H9 (cell line): Measurements from ENCODE around the gene EPSTI1. TPM values are rescaled to one million over a fixed set of nuclear protein-coding genes. Genes with fewer than 3 reads are reported as not detected.

Experiments used
- DNase-seq: peaks from one replicate; pipeline ENCODE4 v3.0.0-alpha.2; 2017
- H2AFZ ChIP-seq: one replicate; pipeline ENCODE4 v1.6.1; 2013; ENCODE audit warnings: mild to moderate bottlenecking, low read length, control low read depth, moderate library complexity
- H2AK5ac ChIP-seq: 2 replicates; pipeline ENCODE4 v1.6.1; 2013; ENCODE audit warnings: low read length, control low read depth, mixed read lengths; ENCODE audit not compliant: insufficient read length
- H2BK120ac ChIP-seq: one replicate; pipeline ENCODE4 v1.6.1; 2013; ENCODE audit warnings: low read depth, mild to moderate bottlenecking, low read length, control low read depth, inconsistent platforms; ENCODE audit not compliant: poor library complexity, severe bottlenecking
- H2BK12ac ChIP-seq: 2 replicates; pipeline ENCODE4 v1.6.1; 2013; ENCODE audit warnings: low read length, control low read depth, mixed read lengths, low read depth; ENCODE audit not compliant: insufficient read length
- H2BK15ac ChIP-seq: 2 replicates; pipeline ENCODE4 v1.6.1; 2013; ENCODE audit warnings: low read depth, low read length, control low read depth
- H2BK20ac ChIP-seq: one replicate; pipeline ENCODE4 v1.6.1; 2013; ENCODE audit warnings: low read depth, mild to moderate bottlenecking, low read length, control low read depth, inconsistent platforms; ENCODE audit not compliant: poor library complexity, severe bottlenecking
- H2BK5ac ChIP-seq: 2 replicates; pipeline ENCODE4 v1.6.1; 2013; ENCODE audit warnings: low read length, control low read depth, mixed read lengths; ENCODE audit not compliant: insufficient read length
- H3K14ac ChIP-seq: 2 replicates; pipeline ENCODE4 v1.6.1; 2013; ENCODE audit warnings: low read length, control low read depth; ENCODE audit not compliant: insufficient read depth
- H3K18ac ChIP-seq: 2 replicates; pipeline ENCODE4 v1.6.1; 2013; ENCODE audit warnings: low read depth, mild to moderate bottlenecking, mixed read lengths, low read length, control low read depth; ENCODE audit not compliant: insufficient read length
- H3K23ac ChIP-seq: 2 replicates; pipeline ENCODE4 v1.6.1; 2013; ENCODE audit warnings: low read length, control low read depth, mixed read lengths, low read depth; ENCODE audit not compliant: insufficient read length
- H3K23me2 ChIP-seq: 2 replicates; pipeline ENCODE4 v1.6.1; 2013; ENCODE audit warnings: low read depth, mild to moderate bottlenecking, mixed read lengths, low read length, control low read depth; ENCODE audit not compliant: insufficient read length, poor library complexity, severe bottlenecking
- H3K27ac ChIP-seq: 2 replicates; pipeline ENCODE4 v1.5.1; 2013; ENCODE audit warnings: low read length, control low read depth, mixed read lengths, low read depth; ENCODE audit not compliant: insufficient read length
- H3K27me3 ChIP-seq: 2 replicates; pipeline ENCODE4 v1.6.1; 2013; ENCODE audit warnings: low read length, control low read depth, inconsistent platforms; ENCODE audit not compliant: insufficient read depth
- H3K4ac ChIP-seq: 2 replicates; pipeline ENCODE4 v1.6.1; 2013; ENCODE audit warnings: low read depth, mild to moderate bottlenecking, control low read depth, inconsistent platforms, low read length, moderate library complexity
- H3K4me1 ChIP-seq: 2 replicates; pipeline ENCODE4 v1.6.1; 2013; ENCODE audit warnings: low read length, control low read depth, inconsistent platforms; ENCODE audit not compliant: insufficient read depth
- H3K4me2 ChIP-seq: 2 replicates; pipeline ENCODE4 v1.6.1; 2013; ENCODE audit warnings: low read length, control low read depth, mixed read lengths; ENCODE audit not compliant: insufficient read length, insufficient read depth
- H3K56ac ChIP-seq: 2 replicates; pipeline ENCODE4 v1.6.1; 2013; ENCODE audit warnings: low read depth, mild to moderate bottlenecking, mixed read lengths, low read length, control low read depth; ENCODE audit not compliant: insufficient read length
- H3K79me1 ChIP-seq: 2 replicates; pipeline ENCODE4 v1.6.1; 2013; ENCODE audit warnings: low read depth, mild to moderate bottlenecking, moderate library complexity, low read length, control low read depth, inconsistent platforms; ENCODE audit not compliant: insufficient read depth, poor library complexity, severe bottlenecking
- H3K79me2 ChIP-seq: 2 replicates; pipeline ENCODE4 v1.6.1; 2013; ENCODE audit warnings: low read length, control low read depth, inconsistent platforms; ENCODE audit not compliant: insufficient read depth
- H3K9ac ChIP-seq: 2 replicates; pipeline ENCODE4 v1.6.1; 2013; ENCODE audit warnings: low read length, control low read depth, mixed read lengths; ENCODE audit not compliant: insufficient read length; ENCODE audit errors: extremely low read depth
- H3K9me3 ChIP-seq: one replicate; pipeline ENCODE4 v1.6.1; 2013; ENCODE audit warnings: low read depth, low read length, inconsistent platforms; ENCODE audit not compliant: control insufficient read depth
- H3T11ph ChIP-seq: one replicate; pipeline ENCODE4 v1.6.1; 2013; ENCODE audit warnings: mild to moderate bottlenecking, low read length, control low read depth, inconsistent platforms
- H4K20me1 ChIP-seq: one replicate; pipeline ENCODE4 v1.6.1; 2013; ENCODE audit not compliant: control insufficient read depth, insufficient read length, insufficient read depth
- H4K5ac ChIP-seq: 2 replicates; pipeline ENCODE4 v1.6.1; 2013; ENCODE audit warnings: low read depth, mild to moderate bottlenecking, mixed read lengths, low read length, control low read depth; ENCODE audit not compliant: insufficient read length
- H4K8ac ChIP-seq: replicated peaks from 2 replicates; pipeline ENCODE4 v1.6.1; 2013; ENCODE audit warnings: low read length, control low read depth, mixed read lengths, low read depth; ENCODE audit not compliant: insufficient read length
- H4K91ac ChIP-seq: 2 replicates; pipeline ENCODE4 v1.6.1; 2013; ENCODE audit warnings: low read depth, mild to moderate bottlenecking, moderate library complexity, mixed read lengths, low read length, control low read depth; ENCODE audit not compliant: insufficient read length
- H3K27ac Mint-ChIP-seq, 3 experiments: 2 replicates in 2 of 3; 3 replicates in 1 of 3; pipeline ENCODE4 v1.8.0; 2020 to 2021; ENCODE audit warnings: mixed read lengths in 3 of 3, mild to moderate bottlenecking in 1 of 3, moderate library complexity in 1 of 3
- H3K27me3 Mint-ChIP-seq: 2 replicates; pipeline ENCODE4 v1.8.0; 2021; ENCODE audit warnings: low read depth, mild to moderate bottlenecking, moderate library complexity, mixed read lengths
- H3K36me3 Mint-ChIP-seq, 3 experiments: 2 replicates in 2 of 3; 3 replicates in 1 of 3; pipeline ENCODE4 v1.8.0; 2020 to 2021; ENCODE audit warnings: low read depth in 3 of 3, mixed read lengths in 3 of 3; ENCODE audit not compliant: insufficient read depth in 1 of 3
- H3K4me1 Mint-ChIP-seq, 2 experiments: 2 replicates each; pipeline ENCODE4 v1.8.0; 2020; ENCODE audit warnings: mixed read lengths in 2 of 2
- H3K4me3 Mint-ChIP-seq, 2 experiments: 2 replicates in 1 of 2; 3 replicates in 1 of 2; pipeline ENCODE4 v1.8.0; 2020 to 2021; ENCODE audit warnings: mild to moderate bottlenecking in 2 of 2, mixed read lengths in 2 of 2, moderate library complexity in 1 of 2
- H3K9me3 Mint-ChIP-seq, 2 experiments: 2 replicates in 1 of 2; 3 replicates in 1 of 2; pipeline ENCODE4 v1.8.0; 2020; ENCODE audit warnings: mild to moderate bottlenecking in 2 of 2, mixed read lengths in 2 of 2, moderate library complexity in 1 of 2
- CTCF ChIP-seq: fragments of 200-600 bp; sonication (generic); conservative IDR thresholded peaks from 3 replicates; pipeline ENCODE4 v1.8.0; 2021; ENCODE audit warnings: antibody characterized with exemption, mild to moderate bottlenecking
- WGBS: extraction: QIAGEN DNeasy Blood & Tissue Kit; methylation state at CpG from one replicate; pipeline ENCODE4 v1.1.7; 2013; ENCODE audit warnings: missing lambda C conversion rate, low lambda C conversion rate, mixed read lengths; ENCODE audit not compliant: insufficient read length; ENCODE audit errors: extremely low coverage; 5-methylcytosine and 5-hydroxymethylcytosine counted together
- total RNA-seq: library from RNA; stranded (reverse); gene quantifications from 2 replicates; pipeline ENCODE4 v1.2.1, GENCODE V29; 2021

EPSTI1 gene
- total RNA-seq, 1 experiment from 2014 or later, result 0.70 TPM

GRCh38 chr13:43039966-43040365 lies 47.9 kb upstream of the EPSTI1 start:
- Histone ChIP-seq H3K4me2 (no peak overlapping the region), H3T11ph (no peak overlapping the region), H3K23me2 (no peaks in the 10 kb centered on the region), H3K56ac (no peak overlapping the region), H4K20me1 (no peaks in the 10 kb centered on the region), H2BK120ac (no peak overlapping the region), H2BK12ac (no peak overlapping the region), H2BK5ac (no peak overlapping the region), H3K79me1 (no peaks in the 10 kb centered on the region), H4K91ac (no peak overlapping the region), H4K5ac (no peak overlapping the region), H3K9ac (no peak overlapping the region), H2AFZ (no peak overlapping the region), H3K18ac (no peak overlapping the region), H3K14ac (no peak overlapping the region), H3K4me1 (no peaks in the 10 kb centered on the region; the same call in 1 of the 2 replicates), H3K23ac (no peak overlapping the region), H3K27ac (no peak overlapping the region), H4K8ac (no peak overlapping the region), H2BK15ac (no peak overlapping the region), H2BK20ac (no peak overlapping the region), H3K79me2 (peaks cover 3% of the 10 kb centered on the region; the same call in 1 of the 2 replicates), H3K9me3 (no peaks in the 10 kb centered on the region), H3K27me3 (no peaks in the 10 kb centered on the region), H2AK5ac (no peak overlapping the region), H3K4ac (no peak overlapping the region)
- Mint-ChIP-seq H3K27ac (peak overlapping the region in 1 of 3 experiments; percentile 73; a peak in 1 of 7 replicates), H3K9me3 (no peaks in the 10 kb centered on the region; a peak in 2 of 5 replicates), H3K4me1 (peaks cover 44 to 47% of the 10 kb centered on the region in 2 experiments), H3K27me3 (no peaks in the 10 kb centered on the region), H3K4me3 (no peak overlapping the region), H3K36me3 (peaks cover 4 to 27% (median 4%) of the 10 kb centered on the region in 3 experiments; a peak in 6 of 7 replicates)
- WGBS, result no CpG with 5 or more reads among the region's 2 CpGs
- DNase-seq, result no peak
- TF ChIP-seq CTCF, result no peak
